C1 segment of cervical spinal cord (tissue), 14 donors: ENCODE measurements around the gene ZFR2.

Experiments used
- DNase-seq, 14 donors: peaks; one replicate each; lab custom pipeline; 2025; lab: John Stamatoyannopoulos, UW

ZFR2 gene

GRCh38 chr19:3837332-3837731, 31.5 kb downstream of the ZFR2 start:
- no peak for DNase-seq

- no peak for DNase-seq
These were observed 32.0 kb downstream of the ZFR2 start for GRCh38 chr19:3836887-3837286.

DNA sequence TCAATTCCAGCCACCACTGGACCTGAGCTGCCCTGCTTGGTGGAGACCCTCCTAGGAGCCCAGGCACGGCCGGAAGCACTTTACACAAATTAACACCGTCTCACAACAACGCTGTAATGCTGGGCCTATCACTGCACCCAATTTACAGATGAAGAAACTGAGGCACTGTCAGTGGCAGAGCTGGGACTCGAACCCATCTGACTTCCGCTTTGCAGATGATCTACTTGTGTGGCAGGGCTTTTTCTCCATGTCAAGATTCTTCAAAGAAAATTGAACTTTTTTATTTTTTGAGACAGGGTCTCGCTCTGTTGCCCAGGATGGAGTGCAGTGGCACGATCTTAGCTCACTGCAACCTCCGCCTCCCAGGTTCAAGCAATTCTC, 33.8 kb downstream of the ZFR2 start:
- DNase-seq: no peak

DNA sequence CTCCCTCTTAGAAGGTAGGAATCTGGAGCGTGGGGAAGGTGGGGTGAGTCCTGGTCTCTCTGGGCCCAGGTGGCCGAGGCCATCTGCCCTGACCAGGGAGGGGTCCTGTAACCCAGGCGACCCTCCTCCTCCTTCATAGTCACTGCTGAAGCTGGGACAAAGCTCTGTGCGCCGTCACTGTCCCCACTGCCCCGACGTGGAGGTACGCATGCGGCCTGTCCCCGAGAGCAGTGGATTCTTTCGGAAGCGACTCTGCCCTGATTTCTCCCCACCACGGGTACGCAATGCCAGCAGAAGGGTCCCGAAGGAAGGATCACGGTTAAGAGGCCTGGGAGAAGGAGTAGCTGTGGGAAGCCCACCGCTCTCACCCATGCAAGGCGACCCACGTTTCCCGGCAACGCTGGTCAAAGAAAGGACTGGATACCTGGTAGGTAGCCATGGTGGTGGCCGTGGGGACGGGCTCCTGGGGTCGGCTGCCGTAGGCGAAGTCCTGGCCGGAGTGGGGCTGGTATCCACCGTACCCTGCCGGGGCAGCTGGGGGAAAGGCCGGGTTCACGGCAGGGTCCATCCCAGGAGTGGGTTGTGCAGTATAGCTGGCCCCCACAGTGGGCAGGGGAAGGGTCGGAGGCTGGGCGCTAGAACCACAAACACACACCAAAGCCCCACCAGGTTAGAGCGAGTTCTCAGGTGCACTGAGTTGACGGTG, 34.3 kb downstream of the ZFR2 start:
- DNase-seq: no peak

DNA sequence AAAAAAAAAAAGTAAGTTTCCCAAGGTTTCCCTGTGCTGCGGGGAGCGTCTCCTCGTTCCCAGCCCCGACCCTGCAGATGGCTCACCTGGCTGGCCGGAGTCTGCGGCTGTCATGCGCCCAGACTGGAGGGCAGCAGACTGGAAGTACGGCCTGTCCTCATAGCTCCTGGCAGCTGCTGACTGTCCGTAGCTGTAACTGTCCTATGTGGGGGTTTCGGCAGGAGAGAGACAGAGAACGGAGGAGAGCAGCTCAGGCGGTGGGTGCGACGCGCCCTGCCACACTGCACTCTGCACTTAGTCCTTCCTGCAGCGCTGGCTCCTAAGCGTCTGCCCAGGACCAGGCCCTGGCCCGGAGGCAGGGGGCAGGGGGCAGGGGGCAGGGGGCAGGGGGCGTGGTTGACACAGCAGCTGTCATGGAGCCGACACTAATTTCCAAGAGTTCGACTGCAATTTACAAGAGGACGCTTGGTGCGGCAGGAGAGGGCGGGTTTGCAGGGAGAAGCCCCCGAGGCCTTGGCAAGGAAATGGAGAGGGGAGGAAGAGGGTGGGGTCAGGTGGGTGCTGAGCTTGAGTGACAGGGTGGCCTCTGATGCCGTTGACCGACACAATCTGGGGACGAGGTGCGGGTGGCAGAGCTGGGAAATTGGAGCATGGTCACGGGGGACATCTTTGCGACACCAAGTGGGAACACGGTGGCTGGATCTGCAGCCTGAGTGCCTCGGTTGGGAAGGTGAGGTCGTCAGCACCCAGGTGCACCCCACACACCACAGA, 35.1 kb downstream of the ZFR2 start:
- DNase-seq: no peak

DNA sequence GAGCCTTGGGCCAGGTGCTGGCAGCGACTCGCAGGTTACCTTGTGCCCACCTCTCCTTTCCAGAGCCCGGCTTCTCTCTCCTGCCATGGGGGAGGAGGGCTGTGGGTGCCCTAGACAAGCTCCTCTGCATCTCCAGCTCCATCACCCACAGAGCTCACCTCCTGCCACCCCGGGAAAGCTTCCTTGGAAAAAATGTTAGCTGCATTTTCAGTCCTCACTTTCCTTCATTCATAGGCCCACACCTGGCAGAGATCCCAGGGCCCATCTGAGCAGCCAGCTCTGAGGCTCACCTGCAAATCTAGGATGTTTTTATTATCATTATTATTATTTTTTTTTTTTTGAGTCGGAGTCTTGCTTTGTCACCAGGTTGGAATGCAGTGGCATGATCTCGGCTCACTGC, 36.8 kb downstream of the ZFR2 start:
- no peak for DNase-seq

DNA sequence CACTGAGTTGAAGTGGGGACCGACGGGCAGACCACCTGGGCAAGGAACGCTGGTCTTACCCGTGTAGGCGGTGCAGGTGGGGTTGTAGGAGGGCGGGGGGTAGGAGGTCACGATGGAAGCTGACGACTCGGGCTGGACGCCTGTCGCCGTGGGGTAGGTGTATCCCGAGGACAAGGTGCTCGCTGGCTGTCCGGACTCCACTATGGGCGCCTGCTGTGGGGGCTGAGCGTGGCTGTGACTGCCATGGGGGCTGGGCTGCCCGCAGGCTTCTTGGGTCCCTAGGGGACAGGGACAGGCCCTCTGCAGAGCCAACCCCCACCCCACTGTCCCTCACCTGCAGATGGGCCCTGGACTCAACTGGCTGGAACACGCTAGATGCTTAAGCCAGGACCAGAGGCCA, 37.2 kb downstream of the ZFR2 start:
- no peak for DNase-seq

DNA sequence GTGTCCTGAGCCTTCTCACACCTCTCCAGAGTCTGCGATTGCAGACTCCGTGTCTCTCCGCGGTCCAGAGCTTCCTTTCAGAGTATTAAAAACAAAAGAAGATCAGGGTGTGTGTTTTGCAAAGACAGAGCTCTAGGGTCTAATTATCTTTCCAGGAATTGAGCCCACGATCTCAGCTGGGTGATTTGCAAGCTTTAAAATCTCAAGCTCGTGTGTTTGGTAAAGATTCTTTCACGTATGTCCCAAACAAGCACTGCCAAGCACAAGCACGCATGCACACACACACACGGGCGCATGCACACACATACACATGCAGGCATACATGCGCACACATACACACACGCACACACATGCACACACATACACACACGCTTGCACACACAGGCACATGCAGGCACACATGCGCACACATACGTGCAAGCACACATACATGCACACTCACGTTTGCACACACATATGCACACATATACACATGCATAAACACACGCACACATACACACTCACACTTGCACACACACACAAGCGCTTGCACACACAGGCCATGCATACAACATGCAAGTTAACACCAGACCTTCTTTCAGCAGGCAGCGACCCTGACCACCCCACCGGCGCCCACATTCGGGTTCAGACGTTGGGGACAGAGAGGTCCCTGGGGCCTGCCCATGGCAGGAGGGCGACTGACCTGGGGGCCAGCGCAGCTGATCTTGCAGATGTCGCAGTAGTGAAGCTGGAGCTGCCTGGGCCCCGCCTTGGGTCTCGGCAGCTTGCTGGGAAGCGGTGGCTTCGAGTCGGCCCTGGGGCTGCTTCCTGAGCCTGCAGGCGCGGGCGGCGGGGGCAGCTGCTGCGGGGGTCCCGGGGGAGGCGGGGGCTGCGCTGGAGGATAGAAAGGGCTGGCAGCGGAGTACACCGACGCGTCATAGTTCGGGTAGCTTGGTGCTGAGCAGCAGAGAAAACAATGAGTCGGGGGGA, 37.9 kb downstream of the ZFR2 start:
- DNase-seq: no peak

DNA sequence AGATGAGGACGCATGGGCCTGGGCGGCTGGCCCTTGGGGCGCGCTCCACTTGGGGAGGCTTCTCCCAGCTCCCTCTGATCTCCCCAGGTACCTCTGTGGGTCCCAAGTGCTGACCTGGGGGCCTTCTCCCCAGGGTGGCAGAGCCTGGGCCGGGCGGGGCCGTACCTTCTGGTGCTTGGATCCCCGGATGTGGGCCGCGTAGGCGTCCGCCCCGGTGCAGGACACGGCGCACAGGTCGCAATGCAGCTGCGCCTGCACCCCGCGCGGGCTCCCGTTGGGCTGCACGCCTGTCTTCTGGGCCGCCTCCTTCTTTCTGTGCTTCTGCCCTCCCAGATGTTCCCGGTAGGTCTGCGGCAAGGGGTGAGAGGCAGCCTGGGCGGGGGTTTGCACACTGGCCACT, 41.5 kb downstream of the ZFR2 start:
- no peak for DNase-seq

DNA sequence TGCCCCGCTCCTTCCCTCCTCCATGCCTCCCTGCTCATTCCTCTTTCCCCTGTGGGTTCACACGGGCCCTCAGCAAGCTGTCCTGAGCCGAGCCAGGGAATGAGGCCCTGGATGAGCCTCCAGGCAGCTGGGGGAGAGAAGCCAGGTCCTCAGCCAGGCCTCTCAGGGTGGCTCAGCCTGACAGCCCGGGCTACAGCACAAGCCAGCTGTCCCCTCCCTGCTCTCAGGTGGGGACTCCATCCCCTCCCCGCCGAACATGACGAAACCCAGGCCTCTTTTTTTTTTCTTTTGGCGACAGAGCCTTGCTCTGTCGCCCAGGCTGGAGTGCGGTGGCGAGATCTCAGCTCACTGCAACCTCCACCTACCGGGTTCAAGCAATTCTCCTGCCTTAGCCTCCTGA, 42.7 kb downstream of the ZFR2 start:
- no peak for DNase-seq

DNA sequence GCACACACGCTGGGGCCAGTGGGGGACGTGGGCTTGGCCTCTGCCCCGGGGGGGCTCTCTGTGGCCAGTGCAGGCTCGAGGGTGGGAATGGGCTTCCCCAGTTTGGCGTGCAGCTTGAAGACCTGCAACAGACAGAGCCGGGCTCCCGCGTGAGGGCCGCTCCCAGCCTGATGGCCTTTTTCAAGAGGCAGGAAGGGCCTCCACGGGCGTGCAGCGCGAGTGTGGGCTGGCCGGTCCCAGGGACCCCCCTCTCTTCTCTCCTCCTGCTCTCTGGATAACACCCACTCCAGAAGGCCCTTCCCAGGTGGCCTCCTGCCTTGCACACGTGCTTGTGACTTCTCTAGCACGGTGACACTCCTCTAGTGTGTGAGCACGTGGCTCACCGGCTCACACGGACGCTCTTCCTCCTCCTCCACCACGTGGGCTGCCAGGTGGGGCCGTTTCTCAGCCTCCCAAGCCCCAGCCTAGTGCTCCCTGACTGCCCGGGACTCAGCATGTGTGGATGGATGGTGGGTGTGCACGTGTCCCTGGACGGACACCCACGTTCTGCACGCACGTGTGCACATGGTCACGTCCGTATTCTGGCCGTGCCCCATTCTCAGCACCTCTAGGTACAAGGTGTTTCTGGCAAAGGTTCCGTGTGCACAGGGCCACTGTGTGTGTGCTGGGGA, 43.4 kb downstream of the ZFR2 start:
- no peak for DNase-seq

GRCh38 chr19:3823350-3823713, 45.5 kb downstream of the ZFR2 start:
- no peak for DNase-seq

- DNase-seq: no peak
These were observed 46.0 kb downstream of the ZFR2 start for GRCh38 chr19:3822683-3823349.

DNA sequence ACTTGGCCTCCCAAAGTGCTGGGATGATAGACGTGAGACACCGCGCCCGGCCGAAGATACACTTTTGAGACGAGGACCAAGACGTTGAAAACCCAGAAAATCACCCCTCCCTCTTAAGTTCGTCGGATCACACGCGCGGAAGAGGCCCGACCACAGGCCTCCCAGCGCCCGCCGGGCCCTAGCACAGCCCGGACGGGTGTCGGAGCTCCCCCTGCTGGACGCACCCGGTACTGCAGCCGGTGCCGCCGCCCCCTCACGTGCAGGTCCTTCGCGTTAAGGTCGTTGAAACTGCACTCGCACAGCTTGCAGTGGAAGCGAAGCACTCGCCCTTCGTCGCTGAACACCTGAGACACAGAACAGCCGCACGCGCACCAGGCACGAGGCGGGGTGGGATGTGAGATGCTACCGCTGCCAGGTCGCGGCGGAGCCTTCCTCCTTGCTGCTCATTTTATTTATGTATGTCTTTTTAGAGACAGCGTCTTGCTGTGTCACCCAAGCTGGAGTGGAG, 46.9 kb downstream of the ZFR2 start:
- DNase-seq: peak in 4 of 14 donors; percentile 13 to 29 (median 21)

- no peak for DNase-seq
These were observed 47.7 kb downstream of the ZFR2 start for GRCh38 chr19:3821156-3821555.

DNA sequence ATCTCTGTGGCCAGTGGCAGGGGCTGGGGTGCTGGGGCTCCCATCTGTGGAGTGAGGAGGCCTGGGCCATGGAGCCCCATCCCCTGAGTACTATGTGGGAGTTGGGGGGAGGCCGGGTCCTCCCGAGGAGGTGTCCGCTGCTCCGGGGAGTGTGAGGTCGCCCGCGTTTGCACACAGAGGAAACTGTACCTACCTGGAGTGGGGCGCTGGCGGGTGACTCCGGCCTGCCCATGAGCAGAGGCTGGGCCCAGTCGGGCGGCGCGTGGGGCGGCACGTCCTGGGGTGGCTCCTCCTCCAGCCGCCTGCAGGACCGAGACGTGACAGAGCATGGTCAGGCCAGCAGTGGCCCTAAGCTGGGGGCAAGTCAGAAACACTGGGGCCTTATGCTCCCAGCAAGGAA, 48.8 kb downstream of the ZFR2 start:
- no peak for DNase-seq

DNA sequence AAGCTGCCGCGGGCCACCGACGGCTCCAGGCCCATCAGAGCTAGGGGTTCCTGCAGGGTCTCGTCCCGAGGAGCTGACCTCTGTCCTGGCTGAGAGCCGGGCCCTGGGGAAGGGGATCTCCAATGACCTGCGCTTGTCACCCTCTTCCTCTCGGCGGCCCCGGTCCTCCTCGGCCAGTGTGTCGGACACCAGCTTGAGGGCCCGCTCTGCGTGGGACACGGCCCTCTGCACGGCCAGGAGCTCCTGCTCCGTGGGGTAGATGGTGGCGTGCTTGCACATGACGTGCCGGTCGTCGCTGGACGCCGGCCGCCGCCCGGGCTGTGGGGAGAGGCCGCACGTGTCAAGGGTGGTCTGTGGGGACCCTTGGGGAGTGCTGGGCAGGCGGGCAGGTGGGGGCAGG, 49.9 kb downstream of the ZFR2 start:
- no peak for DNase-seq

- DNase-seq: peak in 2 of 14 donors; percentile 12 to 16
These were observed 50.4 kb downstream of the ZFR2 start for GRCh38 chr19:3818466-3818865.

- DNase-seq: no peak
These were observed 51.1 kb downstream of the ZFR2 start for GRCh38 chr19:3817761-3818160.

GRCh38 chr19:3816566-3817218, 52.1 kb downstream of the ZFR2 start:
- DNase-seq: no peak
